GM12864 (cell line): ENCODE results near the gene PSMD2.

Experiments
- DNase-seq: peaks from one replicate; pipeline ENCODE4 v3.0.0-alpha.2; 2011; ENCODE audit warnings: low read depth
- H3K4me3 ChIP-seq: 2 replicates; pipeline ENCODE4 v1.5.1; 2011; ENCODE audit warnings: mild to moderate bottlenecking, low read depth, low read length, control low read depth
- CTCF ChIP-seq: IDR thresholded peaks from 2 replicates; pipeline ENCODE4 v1.5.1; 2011; ENCODE audit warnings: low read depth, mild to moderate bottlenecking, moderate library complexity, low read length, control low read depth, inconsistent platforms; ENCODE audit errors: missing control alignments

Gene PSMD2

GRCh38 chr3:184311633-184312032, 12.6 kb downstream of the PSMD2 start:
- H3K4me3 ChIP-seq: no peak overlapping the region
- TF ChIP-seq CTCF: no peak
- no peak for DNase-seq

- peak within 1 kb of the TSS; percentile 90 for H3K4me3 ChIP-seq
- no peak for TF ChIP-seq CTCF
- peak; percentile 80 for DNase-seq
These were observed 15.3 kb downstream of the PSMD2 start, which contains the start of gene EIF4G1 for GRCh38 chr3:184314363-184314699. Gene EIF4G1 (plus strand): TSS chr3:184314606. CDS start chr3:184315797, 1,191 bp downstream.

GRCh38 chr3:184314700-184315542, 15.9 kb downstream of the PSMD2 start:
- no peak for TF ChIP-seq CTCF
- H3K4me3 ChIP-seq: peak overlapping the region; percentile 90
- DNase-seq: no peak

- H3K4me3 ChIP-seq: peak overlapping the region; percentile 90
- DNase-seq: no peak
- no peak for TF ChIP-seq CTCF
These were observed 16.5 kb downstream of the PSMD2 start for GRCh38 chr3:184315543-184315867.

- no peak for TF ChIP-seq CTCF
- peak overlapping the region; percentile 90 for H3K4me3 ChIP-seq
- no peak for DNase-seq
These were observed 17.0 kb downstream of the PSMD2 start for GRCh38 chr3:184315871-184316661.

- TF ChIP-seq CTCF: no peak
- DNase-seq: no peak
- H3K4me3 ChIP-seq: peak overlapping the region; percentile 90; the same call in 1 of the 2 replicates
These were observed 17.8 kb downstream of the PSMD2 start for GRCh38 chr3:184316792-184317191.

- TF ChIP-seq CTCF: no peak
- no peak overlapping the region for H3K4me3 ChIP-seq
- no peak for DNase-seq
These were observed 18.2 kb downstream of the PSMD2 start for GRCh38 chr3:184317201-184317600.
